Activated T-helper 2 cell treated with anti-CD3 and anti-CD28 coated beads, Interferon-gamma antibody, Interleukin-2, Interleukin-4, amounts not matched to agents 10 μg/mL and 5 μg/mL and 100 μg/mL, durations not matched to agents 14 hours and 24 hours and 36 hours (primary cell): ENCODE measurements around the gene ZNF451. TPM values are rescaled to one million over a fixed set of nuclear protein-coding genes. Genes with fewer than 3 reads are reported as not detected.
"Not testable (repeated sequence)": the region's sequence is repeated elsewhere in the genome, so short reads cannot be mapped to it uniquely, and the experiment has no call there.

Experiments used
- DNase-seq: peaks from one replicate; pipeline ENCODE4 v3.0.0; 2021; ENCODE audit warnings: low spot score
- H3K27ac Mint-ChIP-seq: one replicate; pipeline ENCODE4 v1.8.0; 2021; ENCODE audit warnings: mixed read lengths
- H3K27me3 Mint-ChIP-seq: one replicate; pipeline ENCODE4 v1.8.0; 2021; ENCODE audit warnings: low read depth, mixed read lengths
- H3K36me3 Mint-ChIP-seq: one replicate; pipeline ENCODE4 v1.8.0; 2021; ENCODE audit warnings: low read depth, mixed read lengths
- H3K4me1 Mint-ChIP-seq: one replicate; pipeline ENCODE4 v1.8.0; 2021; ENCODE audit warnings: low read depth, mixed read lengths
- H3K4me3 Mint-ChIP-seq: one replicate; pipeline ENCODE4 v1.8.0; 2021; ENCODE audit warnings: low read depth, mild to moderate bottlenecking, moderate library complexity, mixed read lengths
- H3K9me3 Mint-ChIP-seq: one replicate; pipeline ENCODE4 v1.8.0; 2021; ENCODE audit warnings: mixed read lengths
- intact Hi-C: fragments of 100-400 bp; cut with micrococcal nuclease; formaldehyde crosslinking; loops from one replicate; pipeline ENCODE4 v1.15.1; 2023
- total RNA-seq: library from RNA; stranded (reverse); gene quantifications from 2 replicates; pipeline ENCODE4 v1.2.3, GENCODE V29; 2022

ZNF451 gene
- total RNA-seq = 57.7 and 60.3 TPM in 2 replicates

GRCh38 chr6:57089687-57090457 is at the start of gene ZNF451:
Gene ZNF451 (plus strand): TSS chr6:57090188. CDS start chr6:57090254, 66 bp downstream.
- peak within 1 kb of the TSS; percentile 81 for H3K27ac Mint-ChIP-seq
- no peaks in the 10 kb centered on the region for H3K27me3 Mint-ChIP-seq
- H3K36me3 Mint-ChIP-seq = peaks cover 23% of the 10 kb centered on the region
- peak within 1 kb of the TSS; percentile 73 for H3K4me3 Mint-ChIP-seq
- intact Hi-C loops = loop anchor here (1.0 to 10.0 kb wide), 6 partner anchors 44 to 226 kb away; partner anchors contain the start of genes BAG2, BEND6, KIAA1586 and RAB23
- peaks cover 36% of the 10 kb centered on the region for H3K4me1 Mint-ChIP-seq
- no peaks in the 10 kb centered on the region for H3K9me3 Mint-ChIP-seq
- peak; percentile 95 for DNase-seq

DNA sequence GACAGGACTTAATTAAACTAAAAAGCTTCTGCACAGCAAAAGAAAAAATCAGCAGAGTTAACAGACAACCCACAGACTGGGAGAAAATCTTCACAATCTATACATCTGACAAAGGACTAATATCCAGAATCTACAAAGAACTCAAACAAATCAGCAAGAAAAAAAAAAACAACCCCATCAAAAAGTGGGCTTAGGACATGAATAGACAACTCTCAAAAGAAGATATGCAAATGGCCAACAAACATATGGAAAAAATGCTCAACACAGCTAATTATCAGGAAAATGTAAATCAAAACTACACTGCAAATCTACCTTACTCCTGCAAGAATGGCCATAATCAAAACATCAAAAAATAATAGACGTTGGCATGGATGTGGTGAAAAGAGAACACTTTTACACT is 45.9 kb upstream of the ZNF451 start:
- Mint-ChIP-seq H3K4me1 (peaks cover 16% of the 10 kb centered on the region), H3K36me3 (peaks cover 12% of the 10 kb centered on the region), H3K27me3 (peaks cover 37% of the 10 kb centered on the region)
- H3K9me3 Mint-ChIP-seq, intact Hi-C loops, H3K27ac Mint-ChIP-seq, H3K4me3 Mint-ChIP-seq, DNase-seq: not testable (repeated sequence)

DNA sequence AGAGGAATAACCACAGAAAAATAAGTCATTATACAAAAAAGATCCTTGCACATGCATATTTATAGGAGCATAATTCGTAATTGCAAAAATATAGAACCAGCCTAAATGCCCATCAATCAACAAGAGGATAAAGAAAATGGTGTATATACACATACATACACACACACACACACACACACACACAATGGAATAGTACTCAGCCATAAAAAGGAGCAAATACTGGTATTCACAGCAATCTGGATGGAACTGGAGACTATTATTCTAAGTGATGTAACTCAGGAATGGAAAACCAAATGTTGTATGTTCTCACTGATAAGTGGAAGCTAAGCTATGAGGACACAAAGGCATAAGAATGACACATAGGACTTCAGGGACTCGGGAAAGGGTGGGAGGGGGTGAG is 45.4 kb upstream of the ZNF451 start:
- Mint-ChIP-seq H3K27ac (no peak overlapping the region), H3K9me3 (no peaks in the 10 kb centered on the region), H3K36me3 (peaks cover 17% of the 10 kb centered on the region), H3K4me1 (peaks cover 20% of the 10 kb centered on the region), H3K27me3 (peaks cover 37% of the 10 kb centered on the region), H3K4me3 (no peak overlapping the region)
- intact Hi-C loops = no loop called here
- DNase-seq = no peak

DNA sequence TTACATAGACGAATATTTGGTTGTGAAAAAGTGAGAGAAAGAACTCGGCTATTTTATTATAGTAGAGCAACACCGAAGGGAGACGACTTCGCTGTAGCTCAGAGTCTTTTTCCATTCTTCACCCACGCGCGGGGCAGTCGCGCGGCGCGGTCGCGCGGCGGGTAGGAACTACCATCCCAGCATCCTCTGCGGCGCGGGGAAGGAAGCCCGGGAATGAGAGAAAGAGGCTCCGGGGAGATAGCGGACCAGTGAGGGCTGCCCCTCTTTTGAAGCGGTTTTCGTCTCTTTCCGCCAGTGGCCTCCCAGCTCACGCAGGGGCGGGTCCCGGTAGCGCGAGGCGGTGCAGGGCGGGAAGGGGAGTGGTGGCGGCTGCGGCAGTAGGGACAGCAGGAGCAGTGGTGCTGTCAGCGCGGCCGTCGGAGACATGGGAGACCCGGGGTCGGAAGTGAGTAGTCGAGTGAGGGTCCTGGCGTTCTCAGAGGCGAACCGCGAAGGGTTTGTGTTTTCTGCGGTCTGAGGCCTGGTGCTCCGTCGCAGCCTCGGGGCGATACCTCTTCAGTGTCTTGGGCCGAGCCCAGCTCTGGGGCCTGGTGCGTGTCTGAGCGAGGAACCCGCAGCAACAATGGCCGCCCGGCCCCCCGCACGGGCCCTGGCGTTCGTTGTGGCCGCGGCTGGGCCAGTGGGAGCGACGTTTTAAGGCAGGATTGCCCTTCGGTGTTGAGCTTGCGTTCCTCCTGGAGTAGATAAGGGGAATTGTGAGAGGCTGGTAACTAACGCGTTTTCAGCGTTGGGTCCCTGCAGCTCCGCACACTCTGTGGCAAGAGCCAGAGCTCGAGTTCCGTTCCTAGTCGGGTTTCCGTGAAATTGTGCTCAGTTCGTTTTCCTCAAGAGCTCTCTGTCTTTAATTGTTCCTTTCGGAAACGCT is 43.4 kb upstream of the ZNF451 start, which contains the start of gene KIAA1586:
Gene KIAA1586 (plus strand): TSS at position 362 of the 925 bp plus-strand sequence. CDS start 63 bp downstream, at position 425.
- not testable (repeated sequence) for H3K9me3 Mint-ChIP-seq
- Mint-ChIP-seq H3K4me1 (peaks cover 26% of the 10 kb centered on the region), H3K4me3 (peak within 1 kb of the TSS; percentile 90), H3K27ac (peak within 1 kb of the TSS; percentile 86), H3K36me3 (peaks cover 33% of the 10 kb centered on the region), H3K27me3 (peaks cover 33% of the 10 kb centered on the region)
- DNase-seq = peak; percentile 82
- intact Hi-C loops = loop anchor here (1.0 to 5.0 kb wide), 4 partner anchors 43 to 176 kb away; partner anchors contain the start of genes BAG2, BEND6 and RAB23

GRCh38 chr6:57047257-57047585 is 42.8 kb upstream of the ZNF451 start:
- Mint-ChIP-seq H3K4me1 (peaks cover 26% of the 10 kb centered on the region), H3K36me3 (peaks cover 35% of the 10 kb centered on the region), H3K27me3 (peaks cover 27% of the 10 kb centered on the region)
- intact Hi-C loops = loop anchor here (5.0 kb wide), 2 partner anchors 90 to 175 kb away; partner anchors contain the start of genes BEND6 and RAB23
- H3K27ac Mint-ChIP-seq, H3K9me3 Mint-ChIP-seq, DNase-seq, H3K4me3 Mint-ChIP-seq: not testable (repeated sequence)

GRCh38 chr6:57047859-57048258 is 42.1 kb upstream of the ZNF451 start:
- H3K36me3 Mint-ChIP-seq = peaks cover 39% of the 10 kb centered on the region
- peak overlapping the region; percentile 79 for H3K4me3 Mint-ChIP-seq
- intact Hi-C loops = loop anchor here (2.0 to 5.0 kb wide), 3 partner anchors 91 to 269 kb away; partner anchors contain the start of genes BEND6, PRIM2 and RAB23
- H3K27me3 Mint-ChIP-seq = peaks cover 26% of the 10 kb centered on the region
- DNase-seq, H3K9me3 Mint-ChIP-seq: not testable (repeated sequence)
- H3K27ac Mint-ChIP-seq = peak overlapping the region; percentile 60
- H3K4me1 Mint-ChIP-seq = peaks cover 26% of the 10 kb centered on the region

DNA sequence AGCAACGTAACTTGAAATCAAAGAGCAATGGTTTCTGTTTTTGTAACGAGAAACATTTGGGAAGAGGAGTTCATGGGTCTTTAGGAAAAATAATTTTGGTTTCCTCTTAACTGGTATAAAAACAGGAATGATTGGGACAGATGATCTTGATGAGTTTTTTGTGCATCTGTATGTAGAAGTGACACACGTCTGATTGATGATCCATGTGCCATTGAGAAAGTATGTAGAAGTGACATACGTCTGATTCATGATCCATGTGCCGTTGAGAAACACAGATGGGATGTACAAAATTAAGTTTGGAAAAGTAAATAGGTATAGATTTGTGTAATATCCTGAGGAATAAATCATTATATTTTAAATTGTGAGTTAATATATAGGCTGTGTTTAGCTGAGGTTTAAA is 41.4 kb upstream of the ZNF451 start:
- DNase-seq = no peak

GRCh38 chr6:57063847-57064246 is 26.1 kb upstream of the ZNF451 start:
- H3K4me3 Mint-ChIP-seq = no peak overlapping the region
- H3K27ac Mint-ChIP-seq = no peak overlapping the region
- no peaks in the 10 kb centered on the region for H3K9me3 Mint-ChIP-seq
- intact Hi-C loops = no loop called here
- no peak for DNase-seq
- peaks cover 38% of the 10 kb centered on the region for H3K36me3 Mint-ChIP-seq
- peaks cover 6% of the 10 kb centered on the region for H3K4me1 Mint-ChIP-seq
- no peaks in the 10 kb centered on the region for H3K27me3 Mint-ChIP-seq

More for the DNA sequence above, 41.4 kb upstream of the ZNF451 start:
- Mint-ChIP-seq H3K36me3 (peaks cover 45% of the 10 kb centered on the region), H3K9me3 (no peaks in the 10 kb centered on the region), H3K27me3 (peaks cover 20% of the 10 kb centered on the region), H3K4me3 (peak overlapping the region; percentile 79), H3K4me1 (peaks cover 26% of the 10 kb centered on the region), H3K27ac (peak overlapping the region; percentile 24)
- intact Hi-C loops = loop anchor here (2.0 to 5.0 kb wide), 3 partner anchors 91 to 268 kb away; partner anchors contain the start of genes BEND6, PRIM2 and RAB23

DNA sequence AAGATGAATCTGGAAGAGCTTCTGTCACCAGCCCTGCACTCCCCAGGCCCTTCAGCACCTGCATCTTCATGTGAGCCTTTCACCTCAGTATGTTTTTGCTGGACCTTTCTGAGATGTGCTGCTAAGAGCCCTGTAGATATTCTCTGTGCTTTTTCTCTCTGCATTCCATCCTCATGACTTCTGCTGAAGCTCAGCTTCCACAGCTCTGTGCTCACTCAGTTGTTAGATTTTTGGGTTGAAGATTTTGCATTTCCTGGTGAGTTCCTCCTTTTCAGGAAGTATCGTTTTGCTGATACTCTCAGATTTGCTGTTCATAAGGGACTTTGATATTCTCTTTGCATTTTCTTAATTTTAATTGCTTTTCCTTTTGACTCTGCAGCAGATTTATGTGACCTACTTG is 25.2 kb upstream of the ZNF451 start:
- H3K4me1 Mint-ChIP-seq = peaks cover 6% of the 10 kb centered on the region
- DNase-seq = no peak
- no peaks in the 10 kb centered on the region for H3K27me3 Mint-ChIP-seq
- peaks cover 34% of the 10 kb centered on the region for H3K36me3 Mint-ChIP-seq
- no peak overlapping the region for H3K4me3 Mint-ChIP-seq
- no peaks in the 10 kb centered on the region for H3K9me3 Mint-ChIP-seq
- no peak overlapping the region for H3K27ac Mint-ChIP-seq
- intact Hi-C loops = no loop called here

DNA sequence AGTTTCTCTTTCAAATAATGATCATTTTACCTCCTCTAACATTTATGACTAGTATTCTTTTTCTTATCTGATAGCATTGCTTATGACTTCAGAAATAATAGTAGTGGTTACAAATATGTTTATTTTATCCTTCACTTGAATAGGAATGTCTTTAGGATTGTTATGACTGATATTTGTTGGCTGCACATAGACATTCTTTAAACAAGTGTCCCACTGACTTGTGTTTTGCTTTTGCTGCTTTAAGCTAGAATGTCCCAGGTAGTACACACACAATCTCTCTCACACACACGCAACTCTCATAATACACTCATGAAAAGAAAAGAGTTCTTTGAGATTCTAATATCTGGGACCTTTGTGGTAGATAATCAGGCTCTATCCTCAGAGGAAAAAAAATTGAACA is 21.9 kb upstream of the ZNF451 start:
- H3K4me1 Mint-ChIP-seq = peaks cover 6% of the 10 kb centered on the region
- no peak for DNase-seq
- intact Hi-C loops = no loop called here
- H3K27ac Mint-ChIP-seq = no peak overlapping the region
- H3K27me3 Mint-ChIP-seq = no peaks in the 10 kb centered on the region
- H3K36me3 Mint-ChIP-seq = peaks cover 14% of the 10 kb centered on the region
- no peak overlapping the region for H3K4me3 Mint-ChIP-seq
- no peaks in the 10 kb centered on the region for H3K9me3 Mint-ChIP-seq

DNA sequence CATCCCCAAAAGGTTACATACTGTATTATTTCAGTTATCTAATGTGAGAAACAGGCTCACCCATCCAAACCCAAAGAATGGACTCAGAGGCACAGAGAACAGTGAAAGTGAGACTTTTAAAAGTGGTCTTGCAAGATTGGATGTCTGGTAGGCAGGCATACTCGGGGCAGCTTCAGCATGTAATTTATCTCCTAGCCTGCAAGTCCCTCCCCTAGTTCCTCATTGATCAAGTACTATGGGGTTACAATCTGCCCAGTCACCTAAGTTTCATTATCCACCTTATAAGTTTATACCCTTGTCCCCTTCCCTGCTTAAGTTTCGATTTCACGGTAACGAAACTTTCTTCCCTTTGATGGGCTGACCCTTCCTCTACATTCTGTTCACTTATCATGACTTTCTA is 20.8 kb upstream of the ZNF451 start:
- H3K36me3 Mint-ChIP-seq = peaks cover 13% of the 10 kb centered on the region
- peaks cover 6% of the 10 kb centered on the region for H3K4me1 Mint-ChIP-seq
- no peaks in the 10 kb centered on the region for H3K9me3 Mint-ChIP-seq
- no peak overlapping the region for H3K27ac Mint-ChIP-seq
- intact Hi-C loops = no loop called here
- no peak overlapping the region for H3K4me3 Mint-ChIP-seq
- DNase-seq = no peak
- H3K27me3 Mint-ChIP-seq = no peaks in the 10 kb centered on the region

- intact Hi-C loops = no loop called here
- Mint-ChIP-seq H3K4me1 (peaks cover 2% of the 10 kb centered on the region), H3K27me3 (no peaks in the 10 kb centered on the region), H3K9me3 (no peaks in the 10 kb centered on the region), H3K27ac (no peak overlapping the region), H3K4me3 (no peak overlapping the region), H3K36me3 (peaks cover 11% of the 10 kb centered on the region)
- no peak for DNase-seq
These were observed 20.1 kb upstream of the ZNF451 start for GRCh38 chr6:57069920-57070331.
